Sigmoid colon (tissue), 7 donors: ENCODE measurements around the gene SPPL2B. TPM values are rescaled to one million over a fixed set of nuclear protein-coding genes. Genes with fewer than 3 reads are reported as not detected.
"Not testable (repeated sequence)": the region's sequence is repeated elsewhere in the genome, so short reads cannot be mapped to it uniquely, and the experiment has no call there.

Experiments
- DNase-seq: peaks from one replicate; pipeline ENCODE4 v3.0.0-alpha.2; 2019
- H3K27ac ChIP-seq, 4 donors: fragments of 200-600 bp; sonication (generic); one replicate each; pipeline ENCODE4 v1.5.1; 2016 to 2019; ENCODE audit warnings: mild to moderate bottlenecking in 1 of 4
- H3K27me3 ChIP-seq, 3 donors: fragments of 200-600 bp; sonication (generic); one replicate each; pipeline ENCODE4 v1.5.1; 2019; ENCODE audit warnings: mild to moderate bottlenecking in 1 of 3
- H3K36me3 ChIP-seq, 4 donors: fragments of 200-600 bp; sonication (generic); one replicate each; pipeline ENCODE4 v1.5.1; 2016 to 2019
- H3K4me1 ChIP-seq, 4 donors: fragments of 200-600 bp; sonication (generic); one replicate each; pipeline ENCODE4 v1.5.1; 2017 to 2019
- H3K4me3 ChIP-seq, 4 donors: fragments of 200-600 bp; sonication (generic); one replicate each; pipeline ENCODE4 v1.5.1; 2017 to 2019; ENCODE audit warnings: mild to moderate bottlenecking in 2 of 4, moderate library complexity in 1 of 4
- H3K9me3 ChIP-seq, 4 donors: fragments of 200-600 bp in 3 of 4; sonication (generic) in 3 of 4; one replicate each; pipeline versions ENCODE4 v1.5.1 to v1.6.1; 2013 to 2019
- CTCF ChIP-seq, 4 experiments: fragments of 450-650 bp in 3 of 4; fragments of 200-600 bp in 1 of 4; IDR thresholded peaks; one replicate each; pipeline ENCODE4 v1.5.1; 2016 to 2019; ENCODE audit warnings: antibody characterized with exemption in 4 of 4, mild to moderate bottlenecking in 3 of 4, moderate library complexity in 2 of 4
- EP300 ChIP-seq, 4 donors: sonication (generic); formaldehyde crosslinking; IDR thresholded peaks; one replicate each; pipeline ENCODE4 v1.6.1; 2017; ENCODE audit warnings: antibody characterized with exemption in 4 of 4
- POLR2A ChIP-seq, 2 donors: fragments of 450-650 bp; IDR thresholded peaks; one replicate each; pipeline ENCODE4 v1.6.1; 2016; ENCODE audit warnings: antibody characterized with exemption in 2 of 2, mild to moderate bottlenecking in 2 of 2, moderate library complexity in 2 of 2
- POLR2AphosphoS5 ChIP-seq, 4 donors: sonication (generic); formaldehyde crosslinking; IDR thresholded peaks; one replicate each; pipeline ENCODE4 v1.6.1; 2017; ENCODE audit warnings: antibody characterized with exemption in 4 of 4
- WGBS, 2 donors: extraction: QIAGEN DNeasy Blood & Tissue Kit; methylation state at CpG; one replicate each; pipeline ENCODE4 v1.1.7; 2013; 5-methylcytosine and 5-hydroxymethylcytosine counted together
- intact Hi-C: fragments of 100-400 bp; cut with DNase I; formaldehyde crosslinking; loops from one replicate; pipeline ENCODE4 v1.15.1; 2023
- polyA plus RNA-seq, 3 donors: library from polyadenylated mRNA; stranded (reverse); fragments of 200-250 nt; gene quantifications; one replicate each; pipeline ENCODE4 v1.2.3, GENCODE V29; 2013
- total RNA-seq, 4 donors: library from RNA; depleted of rRNA; stranded (reverse); fragments of >200 nt; gene quantifications; one replicate each; pipeline ENCODE4 v1.1.0, GENCODE V29; 2016
- donor health status: healthy with polysubstance abuse.
- donor health status: Bipolar disorder and iron deficiency.
- donor health status: healthy.

The SPPL2B gene
- total and polyA plus RNA-seq, 7 donors = 6.0 to 145 (median 17.1) TPM

- peaks cover 0 to 49% (median 8%) of the 10 kb centered on the region in 4 donors for H3K36me3 ChIP-seq
- H3K4me3 ChIP-seq = no peak overlapping the region
- H3K27ac ChIP-seq = no peak overlapping the region
- no peak for DNase-seq
- intact Hi-C loops = no loop called here
- peaks cover 0 to 9% (median 0%) of the 10 kb centered on the region in 4 donors for H3K4me1 ChIP-seq
- H3K9me3 ChIP-seq = no peaks in the 10 kb centered on the region
- TF ChIP-seq CTCF (IDR thresholded peaks at IDR 0.05) (no peak), POLR2AphosphoS5 (IDR thresholded peaks at IDR 0.05) (no peak), POLR2A (IDR thresholded peaks at IDR 0.05) (no peak), EP300 (IDR thresholded peaks at IDR 0.05) (no peak)
- WGBS, 2 donors = 94 to 96% methylated on average over 17 of the region's 17 CpGs
- H3K27me3 ChIP-seq = no peaks in the 10 kb centered on the region
Measured at GRCh38 chr19:2345076-2345475, 16.6 kb downstream of the SPPL2B start.

- no peaks in the 10 kb centered on the region for H3K9me3 ChIP-seq
Measured at GRCh38 chr19:2345794-2346663, 17.5 kb downstream of the SPPL2B start.

GRCh38 chr19:2349818-2350217 lies 21.3 kb downstream of the SPPL2B start:
- DNase-seq, H3K4me3 ChIP-seq, intact Hi-C loops, H3K27ac ChIP-seq, H3K9me3 ChIP-seq, H3K27me3 ChIP-seq, H3K4me1 ChIP-seq: not testable (repeated sequence)
- peaks cover 0 to 43% (median 6%) of the 10 kb centered on the region in 4 donors for H3K36me3 ChIP-seq
- 94 to 96% methylated on average over 24 of the region's 24 CpGs for WGBS, 2 donors

More at GRCh38 chr19:2345794-2346663, 17.5 kb downstream of the SPPL2B start:
- H3K36me3 ChIP-seq = peaks cover 0 to 47% (median 8%) of the 10 kb centered on the region in 4 donors
- intact Hi-C loops = no loop called here
- WGBS, 2 donors = 31 to 70% methylated on average over 25 of the region's 25 CpGs
- H3K4me1 ChIP-seq = peaks cover 0 to 9% (median 0%) of the 10 kb centered on the region in 4 donors
- no peak overlapping the region for H3K4me3 ChIP-seq
- no peak for TF ChIP-seq EP300 (IDR thresholded peaks at IDR 0.05)
- no peak for TF ChIP-seq CTCF (IDR thresholded peaks at IDR 0.05)
- no peak for TF ChIP-seq POLR2A (IDR thresholded peaks at IDR 0.05)
- TF ChIP-seq POLR2AphosphoS5 (IDR thresholded peaks at IDR 0.05) = no peak
- no peaks in the 10 kb centered on the region for H3K27me3 ChIP-seq
- no peak for DNase-seq
- no peak overlapping the region for H3K27ac ChIP-seq

- Histone ChIP-seq H3K27ac (no peak overlapping the region), H3K4me3 (no peak overlapping the region), H3K27me3 (no peaks in the 10 kb centered on the region), H3K9me3 (no peaks in the 10 kb centered on the region), H3K36me3 (peaks cover 0 to 41% (median 6%) of the 10 kb centered on the region in 4 donors), H3K4me1 (peaks cover 0 to 5% (median 0%) of the 10 kb centered on the region in 4 donors)
- TF ChIP-seq POLR2A (IDR thresholded peaks at IDR 0.05) = no peak
- no peak for TF ChIP-seq CTCF (IDR thresholded peaks at IDR 0.05)
- TF ChIP-seq POLR2AphosphoS5 (IDR thresholded peaks at IDR 0.05) = no peak
- TF ChIP-seq EP300 (IDR thresholded peaks at IDR 0.05) = no peak
- DNase-seq = no peak
- intact Hi-C loops = no loop called here
- 82 to 89% methylated on average over 16 of the region's 16 CpGs for WGBS, 2 donors
Measured at GRCh38 chr19:2350656-2351055, 22.2 kb downstream of the SPPL2B start.

GRCh38 chr19:2351591-2351990 lies 23.1 kb downstream of the SPPL2B start:
- TF ChIP-seq CTCF (IDR thresholded peaks at IDR 0.05) (no peak), POLR2A (IDR thresholded peaks at IDR 0.05) (no peak), POLR2AphosphoS5 (IDR thresholded peaks at IDR 0.05) (no peak), EP300 (IDR thresholded peaks at IDR 0.05) (no peak)

More at GRCh38 chr19:2351591-2351990, 23.1 kb downstream of the SPPL2B start:
- H3K36me3 ChIP-seq = peaks cover 0 to 40% (median 6%) of the 10 kb centered on the region in 4 donors
- intact Hi-C loops = no loop called here
- no peaks in the 10 kb centered on the region for H3K9me3 ChIP-seq
- no peaks in the 10 kb centered on the region for H3K4me1 ChIP-seq
- 95 to 96% methylated on average over 28 of the region's 28 CpGs for WGBS, 2 donors
- no peak overlapping the region for H3K27ac ChIP-seq
- no peak overlapping the region for H3K4me3 ChIP-seq
- no peak for DNase-seq
- H3K27me3 ChIP-seq = no peaks in the 10 kb centered on the region
